SJSA1 (cell line): Measurements from ENCODE around the gene SPDEF. TPM values are rescaled to one million over a fixed set of nuclear protein-coding genes. Genes with fewer than 3 reads are reported as not detected.

ENCODE experiments used
- DNase-seq, 2 experiments: peaks; one replicate each; pipeline ENCODE4 v3.0.0-alpha.2; 2015 to 2020; ENCODE audit warnings: low spot score in 2 of 2, low read depth in 1 of 2
- H3K27ac ChIP-seq: fragments of 250-450 bp; sonication (Bioruptor Pico); 2 replicates; pipeline ENCODE4 v1.5.1; 2020; ENCODE audit warnings: mild to moderate bottlenecking, moderate library complexity
- H3K27me3 ChIP-seq: fragments of 250-450 bp; sonication (Bioruptor Pico); replicated peaks from 2 replicates; pipeline ENCODE4 v1.5.1; 2020; ENCODE audit warnings: mild to moderate bottlenecking, moderate library complexity
- H3K36me3 ChIP-seq: fragments of 250-450 bp; sonication (Bioruptor Pico); 2 replicates; pipeline ENCODE4 v1.5.1; 2020; ENCODE audit warnings: mild to moderate bottlenecking
- H3K4me1 ChIP-seq: fragments of 250-450 bp; sonication (Bioruptor Pico); replicated peaks from 2 replicates; pipeline ENCODE4 v1.6.1; 2021; ENCODE audit warnings: mild to moderate bottlenecking
- H3K4me3 ChIP-seq: fragments of 250-450 bp; sonication (Bioruptor Pico); 2 replicates; pipeline ENCODE4 v1.5.1; 2020; ENCODE audit warnings: mild to moderate bottlenecking
- H3K9me3 ChIP-seq: fragments of 250-450 bp; sonication (Bioruptor Pico); replicated peaks from 2 replicates; pipeline ENCODE4 v1.5.1; 2020; ENCODE audit warnings: mild to moderate bottlenecking
- total RNA-seq: library from RNA; depleted of rRNA; stranded (reverse); fragments of >200 nt; shearing (Covaris generic); gene quantifications from 2 replicates; pipeline ENCODE4 v1.2.3, GENCODE V29; 2014

The SPDEF gene
- total RNA-seq, 1 experiment from 2014 or later: not detected

GRCh38 chr6:34511214-34511914 is 44.8 kb downstream of the SPDEF start:
- Histone ChIP-seq H3K36me3 (no peaks in the 10 kb centered on the region), H3K4me3 (no peak overlapping the region), H3K27ac (no peak overlapping the region), H3K27me3 (no peaks in the 10 kb centered on the region; the same call in 1 of the 2 replicates), H3K9me3 (0 out of 2 replicates have a peak, but pooled peaks cover 3% of the 10 kb centered on the region), H3K4me1 (no peaks in the 10 kb centered on the region)
- DNase-seq: no peak

- H3K27ac ChIP-seq: no peak overlapping the region
- no peak overlapping the region for H3K4me3 ChIP-seq
- no peaks in the 10 kb centered on the region for H3K36me3 ChIP-seq
- 0 out of 2 replicates have a peak, but pooled peaks cover 3% of the 10 kb centered on the region for H3K9me3 ChIP-seq
- no peaks in the 10 kb centered on the region; the same call in 1 of the 2 replicates for H3K27me3 ChIP-seq
- H3K4me1 ChIP-seq: no peaks in the 10 kb centered on the region
- no peak for DNase-seq
Observed at GRCh38 chr6:34510299-34510698, 45.8 kb downstream of the SPDEF start.

GRCh38 chr6:34509782-34510181 is 46.3 kb downstream of the SPDEF start:
- Histone ChIP-seq H3K27me3 (no peaks in the 10 kb centered on the region; the same call in 1 of the 2 replicates), H3K36me3 (no peaks in the 10 kb centered on the region), H3K9me3 (0 out of 2 replicates have a peak, but pooled peaks cover 3% of the 10 kb centered on the region), H3K27ac (no peak overlapping the region), H3K4me3 (no peak overlapping the region), H3K4me1 (no peaks in the 10 kb centered on the region)
- DNase-seq: no peak

GRCh38 chr6:34508425-34508824 is 47.7 kb downstream of the SPDEF start:
- Histone ChIP-seq H3K9me3 (0 out of 2 replicates have a peak, but pooled peaks cover 3% of the 10 kb centered on the region), H3K4me1 (no peaks in the 10 kb centered on the region), H3K27me3 (peaks cover 2% of the 10 kb centered on the region; the same call in 1 of the 2 replicates), H3K4me3 (no peak overlapping the region), H3K27ac (no peak overlapping the region), H3K36me3 (no peaks in the 10 kb centered on the region)
- DNase-seq: no peak

- Histone ChIP-seq H3K9me3 (0 out of 2 replicates have a peak, but pooled peaks cover 3% of the 10 kb centered on the region), H3K4me3 (no peak overlapping the region), H3K27me3 (peaks cover 2% of the 10 kb centered on the region; the same call in 1 of the 2 replicates), H3K4me1 (no peaks in the 10 kb centered on the region), H3K36me3 (no peaks in the 10 kb centered on the region), H3K27ac (no peak overlapping the region)
- DNase-seq: no peak
Observed at GRCh38 chr6:34506718-34507117, 49.4 kb downstream of the SPDEF start.

- Histone ChIP-seq H3K4me1 (no peaks in the 10 kb centered on the region), H3K36me3 (no peaks in the 10 kb centered on the region), H3K4me3 (no peak overlapping the region), H3K9me3 (peaks cover 9% of the 10 kb centered on the region), H3K27me3 (no peaks in the 10 kb centered on the region), H3K27ac (no peak overlapping the region)
- no peak for DNase-seq
Observed at GRCh38 chr6:34497411-34497810, 58.7 kb downstream of the SPDEF start.

GRCh38 chr6:34496103-34496685 is 59.9 kb downstream of the SPDEF start:
- Histone ChIP-seq H3K36me3 (no peaks in the 10 kb centered on the region), H3K4me1 (no peaks in the 10 kb centered on the region), H3K27ac (no peak overlapping the region), H3K4me3 (no peak overlapping the region), H3K27me3 (no peaks in the 10 kb centered on the region), H3K9me3 (peaks cover 9% of the 10 kb centered on the region)
- no peak for DNase-seq

- Histone ChIP-seq H3K4me1 (no peaks in the 10 kb centered on the region), H3K9me3 (peaks cover 1% of the 10 kb centered on the region; the same call in 1 of the 2 replicates), H3K36me3 (no peaks in the 10 kb centered on the region), H3K27me3 (no peaks in the 10 kb centered on the region), H3K4me3 (no peak overlapping the region), H3K27ac (no peak overlapping the region)
- DNase-seq: no peak
Observed at GRCh38 chr6:34494973-34495372, 61.2 kb downstream of the SPDEF start.

GRCh38 chr6:34493344-34493743 is 62.8 kb downstream of the SPDEF start:
- no peak for DNase-seq
- Histone ChIP-seq H3K4me3 (no peak overlapping the region), H3K4me1 (no peaks in the 10 kb centered on the region), H3K27ac (no peak overlapping the region), H3K27me3 (no peaks in the 10 kb centered on the region), H3K9me3 (no peaks in the 10 kb centered on the region), H3K36me3 (no peaks in the 10 kb centered on the region)

- H3K36me3 ChIP-seq: no peaks in the 10 kb centered on the region
- H3K27ac ChIP-seq: no peak overlapping the region
- H3K4me3 ChIP-seq: no peak overlapping the region
- no peaks in the 10 kb centered on the region for H3K9me3 ChIP-seq
- H3K27me3 ChIP-seq: no peaks in the 10 kb centered on the region
- H3K4me1 ChIP-seq: no peaks in the 10 kb centered on the region
- no peak for DNase-seq
Observed at GRCh38 chr6:34491091-34491430, 65.1 kb downstream of the SPDEF start.

GRCh38 chr6:34490390-34491090 is 65.6 kb downstream of the SPDEF start:
- H3K4me3 ChIP-seq: no peak overlapping the region
- H3K9me3 ChIP-seq: no peaks in the 10 kb centered on the region
- H3K4me1 ChIP-seq: no peaks in the 10 kb centered on the region
- no peaks in the 10 kb centered on the region for H3K27me3 ChIP-seq
- no peak for DNase-seq
- H3K27ac ChIP-seq: no peak overlapping the region
- H3K36me3 ChIP-seq: no peaks in the 10 kb centered on the region

GRCh38 chr6:34489207-34489805 is 66.8 kb downstream of the SPDEF start:
- no peak for DNase-seq
- no peaks in the 10 kb centered on the region for H3K4me1 ChIP-seq
- H3K9me3 ChIP-seq: no peaks in the 10 kb centered on the region
- H3K4me3 ChIP-seq: no peak overlapping the region
- H3K36me3 ChIP-seq: no peaks in the 10 kb centered on the region
- H3K27me3 ChIP-seq: no peaks in the 10 kb centered on the region
- H3K27ac ChIP-seq: no peak overlapping the region
